Measurements from ENCODE around the gene POU2F1. TPM values are rescaled to one million over a fixed set of nuclear protein-coding genes. Genes with fewer than 3 reads are reported as not detected.

The POU2F1 gene
- total RNA-seq, 3 donors from 2014 or later, result 20.0 to 29.0 (median 21.0) TPM

GRCh38 chr1:167465743-167466142, 245.1 kb downstream of the POU2F1 start:
- no peak overlapping the region for H3K4me3 ChIP-seq
- TF ChIP-seq POLR2AphosphoS5 (IDR thresholded peaks at IDR 0.05) (no peak), POLR2A (IDR thresholded peaks at IDR 0.05) (no peak)
- TF ChIP-seq, protein P1, sequence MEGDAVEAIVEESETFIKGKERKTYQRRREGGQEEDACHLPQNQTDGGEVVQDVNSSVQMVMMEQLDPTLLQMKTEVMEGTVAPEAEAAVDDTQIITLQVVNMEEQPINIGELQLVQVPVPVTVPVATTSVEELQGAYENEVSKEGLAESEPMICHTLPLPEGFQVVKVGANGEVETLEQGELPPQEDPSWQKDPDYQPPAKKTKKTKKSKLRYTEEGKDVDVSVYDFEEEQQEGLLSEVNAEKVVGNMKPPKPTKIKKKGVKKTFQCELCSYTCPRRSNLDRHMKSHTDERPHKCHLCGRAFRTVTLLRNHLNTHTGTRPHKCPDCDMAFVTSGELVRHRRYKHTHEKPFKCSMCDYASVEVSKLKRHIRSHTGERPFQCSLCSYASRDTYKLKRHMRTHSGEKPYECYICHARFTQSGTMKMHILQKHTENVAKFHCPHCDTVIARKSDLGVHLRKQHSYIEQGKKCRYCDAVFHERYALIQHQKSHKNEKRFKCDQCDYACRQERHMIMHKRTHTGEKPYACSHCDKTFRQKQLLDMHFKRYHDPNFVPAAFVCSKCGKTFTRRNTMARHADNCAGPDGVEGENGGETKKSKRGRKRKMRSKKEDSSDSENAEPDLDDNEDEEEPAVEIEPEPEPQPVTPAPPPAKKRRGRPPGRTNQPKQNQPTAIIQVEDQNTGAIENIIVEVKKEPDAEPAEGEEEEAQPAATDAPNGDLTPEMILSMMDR (IDR thresholded peaks at IDR 0.05), result no peak
- H3K27me3 ChIP-seq, result no peaks in the 10 kb centered on the region
- intact Hi-C loops (cut with DNase I; ENCODE audit: low total_unique reads), result no loop called here
- H3K4me1 ChIP-seq, result no peaks in the 10 kb centered on the region
- no peak overlapping the region for H3K27ac ChIP-seq
- H3K36me3 ChIP-seq, result no peaks in the 10 kb centered on the region
- peak in 1 of 2 donors; percentile 3 for DNase-seq (ENCODE audit: low spot score in 2 of 2)
- H3K9me3 ChIP-seq, result no peaks in the 10 kb centered on the region

DNA sequence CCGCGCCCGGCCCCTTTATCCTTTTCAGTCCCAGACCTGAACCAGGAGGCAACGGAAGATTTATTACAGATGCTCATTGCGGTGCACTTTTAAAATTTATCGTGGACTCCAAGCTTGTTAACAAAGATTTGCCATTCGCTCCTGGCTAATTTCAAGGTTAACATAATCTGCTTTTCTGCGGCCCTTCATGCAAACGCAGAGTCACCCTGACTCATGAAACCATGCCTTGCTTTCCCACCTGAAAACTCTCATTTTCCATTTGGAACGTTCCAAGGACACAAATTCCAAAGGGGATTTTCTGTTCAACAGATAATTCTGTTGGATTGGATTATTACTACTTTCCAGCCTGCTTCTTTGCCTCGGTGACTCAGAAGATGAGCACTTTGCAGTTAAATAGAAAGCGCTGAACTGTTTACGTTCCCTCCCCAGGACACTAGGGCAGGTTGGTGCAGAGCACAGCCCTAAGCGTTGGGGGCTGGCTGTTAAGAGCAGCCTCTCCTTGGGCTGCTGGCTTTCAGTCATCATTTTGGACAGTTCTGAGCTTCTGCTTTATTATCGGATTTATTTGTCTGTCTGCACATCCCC, 246.5 kb downstream of the POU2F1 start:
- H3K36me3 ChIP-seq, result no peaks in the 10 kb centered on the region

DNA sequence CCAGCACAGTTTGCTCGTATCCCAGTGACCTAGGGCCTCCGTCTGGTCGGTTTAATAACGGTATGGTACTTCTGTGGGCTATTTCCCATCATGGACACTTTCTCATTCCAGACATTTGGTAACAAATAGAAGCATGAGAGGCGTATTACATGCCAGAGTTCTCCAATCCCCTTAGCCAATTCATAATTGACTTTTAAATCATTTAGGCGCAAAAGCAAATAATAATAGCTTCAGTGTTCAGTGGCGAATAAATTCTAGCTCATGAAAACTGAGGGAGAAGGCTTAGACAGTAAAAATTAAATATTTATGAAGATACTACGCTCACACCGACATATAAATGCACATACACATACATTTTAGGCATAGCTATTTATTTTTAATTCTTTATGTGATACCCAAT, 247.1 kb downstream of the POU2F1 start:
- no peaks in the 10 kb centered on the region for H3K9me3 ChIP-seq
- DNase-seq (ENCODE audit: low spot score in 2 of 2), result no peak
- H3K27me3 ChIP-seq, result no peaks in the 10 kb centered on the region
- intact Hi-C loops (cut with DNase I; ENCODE audit: low total_unique reads), result no loop called here
- H3K27ac ChIP-seq, result no peak overlapping the region
- H3K36me3 ChIP-seq, result no peaks in the 10 kb centered on the region
- H3K4me3 ChIP-seq, result no peak overlapping the region
- no peaks in the 10 kb centered on the region for H3K4me1 ChIP-seq
- TF ChIP-seq POLR2AphosphoS5 (IDR thresholded peaks at IDR 0.05) (no peak), POLR2A (IDR thresholded peaks at IDR 0.05) (no peak)
- TF ChIP-seq, protein P1 (IDR thresholded peaks at IDR 0.05), result no peak

More for the DNA sequence above, 246.5 kb downstream of the POU2F1 start:
- Histone ChIP-seq H3K27me3 (no peaks in the 10 kb centered on the region), H3K4me1 (no peaks in the 10 kb centered on the region), H3K4me3 (no peak overlapping the region), H3K9me3 (no peaks in the 10 kb centered on the region), H3K27ac (no peak overlapping the region)
- no peak for TF ChIP-seq POLR2A (IDR thresholded peaks at IDR 0.05)
- no peak for TF ChIP-seq POLR2AphosphoS5 (IDR thresholded peaks at IDR 0.05)
- TF ChIP-seq, protein P1 (IDR thresholded peaks at IDR 0.05), result no peak
- intact Hi-C loops (cut with DNase I; ENCODE audit: low total_unique reads), result no loop called here
- peak in 1 of 2 donors; percentile 7 for DNase-seq (ENCODE audit: low spot score in 2 of 2)

DNA sequence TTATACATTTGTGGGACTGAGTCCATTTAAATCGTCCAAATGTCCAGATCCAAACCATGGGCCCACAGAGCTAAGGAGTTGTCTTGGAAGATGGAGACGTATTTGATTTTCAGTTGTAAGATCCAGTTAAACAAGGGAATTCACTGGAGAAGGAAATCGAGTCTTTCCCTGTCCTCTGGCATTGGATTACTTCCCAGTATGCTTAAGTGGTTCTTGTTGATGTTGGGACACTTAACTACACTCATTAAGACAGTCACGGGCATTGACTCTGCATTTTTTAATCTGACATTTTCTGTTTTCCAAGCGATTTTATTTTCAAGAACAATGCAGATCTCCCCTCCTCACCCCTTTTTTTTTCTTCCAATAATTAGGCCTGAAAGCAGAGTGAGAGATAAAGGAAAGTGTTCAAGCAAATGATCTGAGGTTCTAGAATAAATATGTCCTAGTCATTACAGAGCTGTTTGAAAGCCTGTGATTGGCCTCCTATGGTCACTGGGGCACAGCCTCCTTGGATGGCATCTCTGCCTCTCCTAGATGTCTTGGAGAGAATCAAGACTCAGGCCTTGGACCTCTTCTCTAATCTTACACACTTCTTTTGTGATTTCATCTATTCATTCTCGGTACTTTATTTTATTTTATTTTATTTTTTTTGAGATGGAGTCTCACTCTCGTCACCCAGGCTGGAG, 248.7 kb downstream of the POU2F1 start:
- H3K4me3 ChIP-seq, result no peak overlapping the region
- H3K27me3 ChIP-seq, result no peaks in the 10 kb centered on the region
- intact Hi-C loops (cut with DNase I; ENCODE audit: low total_unique reads), result no loop called here
- no peaks in the 10 kb centered on the region for H3K4me1 ChIP-seq
- no peaks in the 10 kb centered on the region for H3K36me3 ChIP-seq
- TF ChIP-seq, protein P1 (IDR thresholded peaks at IDR 0.05), result no peak
- no peak for TF ChIP-seq POLR2A (IDR thresholded peaks at IDR 0.05)
- TF ChIP-seq POLR2AphosphoS5 (IDR thresholded peaks at IDR 0.05), result no peak
- no peak for DNase-seq (ENCODE audit: low spot score in 2 of 2)
- no peaks in the 10 kb centered on the region for H3K9me3 ChIP-seq
- H3K27ac ChIP-seq, result no peak overlapping the region

DNA sequence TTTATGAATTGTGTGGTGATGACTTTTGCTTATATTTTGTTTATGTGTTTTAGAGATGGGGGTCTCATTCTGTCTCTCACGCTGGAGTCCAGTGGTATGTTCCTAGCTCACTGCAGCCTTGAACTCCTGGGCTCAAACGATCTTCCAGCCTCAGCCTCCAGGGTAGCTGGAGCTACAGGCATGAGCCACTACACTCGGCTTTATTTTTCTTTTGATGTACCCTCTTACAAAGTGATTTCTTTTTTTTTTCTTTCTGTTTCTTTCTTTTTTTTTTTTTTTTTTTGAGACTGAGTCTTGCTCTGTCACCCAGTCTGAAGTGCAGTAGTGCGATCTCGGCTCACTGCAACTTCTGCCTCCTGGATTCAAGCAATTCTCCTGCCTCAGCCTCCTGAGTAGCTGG, 250.9 kb downstream of the POU2F1 start:
- no peak for TF ChIP-seq POLR2A (IDR thresholded peaks at IDR 0.05)
- H3K9me3 ChIP-seq, result no peaks in the 10 kb centered on the region
- H3K27me3 ChIP-seq, result no peaks in the 10 kb centered on the region
- intact Hi-C loops (cut with DNase I; ENCODE audit: low total_unique reads), result no loop called here
- no peaks in the 10 kb centered on the region for H3K4me1 ChIP-seq
- peak in 1 of 2 donors; percentile 5 for DNase-seq (ENCODE audit: low spot score in 2 of 2)
- H3K36me3 ChIP-seq, result no peaks in the 10 kb centered on the region
- H3K4me3 ChIP-seq, result no peak overlapping the region
- no peak overlapping the region for H3K27ac ChIP-seq
